Measurements from ENCODE around the gene CFB.

CFB gene

GRCh38 chr6:31948306-31948705, 2.4 kb downstream of the CFB start:
- no peak for TF ChIP-seq CTCF (IDR thresholded peaks at IDR 0.05)

GRCh38 chr6:31948753-31949413, 3.0 kb downstream of the CFB start:
- no peak for TF ChIP-seq CTCF (IDR thresholded peaks at IDR 0.05)

- TF ChIP-seq CTCF (IDR thresholded peaks at IDR 0.05): no peak
These were observed 4.1 kb downstream of the CFB start for GRCh38 chr6:31949926-31950548.

GRCh38 chr6:31952140-31952805, 6.4 kb downstream of the CFB start:
- TF ChIP-seq CTCF (IDR thresholded peaks at IDR 0.05): peak; percentile 71

GRCh38 chr6:31952890-31953289, 7.0 kb downstream of the CFB start:
- TF ChIP-seq CTCF (IDR thresholded peaks at IDR 0.05): no peak

GRCh38 chr6:31954511-31954910, 8.6 kb downstream of the CFB start:
- TF ChIP-seq CTCF (IDR thresholded peaks at IDR 0.05): no peak

GRCh38 chr6:31956796-31957195, 10.9 kb downstream of the CFB start:
- no peak for TF ChIP-seq CTCF (IDR thresholded peaks at IDR 0.05)
